H9 (cell line): ENCODE results near the gene SLC1A5. TPM values are rescaled to one million over a fixed set of nuclear protein-coding genes. Genes with fewer than 3 reads are reported as not detected.
A peak's percentile ranks its signal among the peaks of the same experiment; 100 is the strongest.

Experiments
- DNase-seq: peaks from one replicate; pipeline ENCODE4 v3.0.0-alpha.2; 2017
- H2AFZ ChIP-seq: one replicate; pipeline ENCODE4 v1.6.1; 2013; ENCODE audit warnings: mild to moderate bottlenecking, low read length, control low read depth, moderate library complexity
- H2AK5ac ChIP-seq: 2 replicates; pipeline ENCODE4 v1.6.1; 2013; ENCODE audit warnings: low read length, control low read depth, mixed read lengths; ENCODE audit not compliant: insufficient read length
- H2BK120ac ChIP-seq: one replicate; pipeline ENCODE4 v1.6.1; 2013; ENCODE audit warnings: low read depth, mild to moderate bottlenecking, low read length, control low read depth, inconsistent platforms; ENCODE audit not compliant: poor library complexity, severe bottlenecking
- H2BK12ac ChIP-seq: 2 replicates; pipeline ENCODE4 v1.6.1; 2013; ENCODE audit warnings: low read length, control low read depth, mixed read lengths, low read depth; ENCODE audit not compliant: insufficient read length
- H2BK15ac ChIP-seq: 2 replicates; pipeline ENCODE4 v1.6.1; 2013; ENCODE audit warnings: low read depth, low read length, control low read depth
- H2BK20ac ChIP-seq: one replicate; pipeline ENCODE4 v1.6.1; 2013; ENCODE audit warnings: low read depth, mild to moderate bottlenecking, low read length, control low read depth, inconsistent platforms; ENCODE audit not compliant: poor library complexity, severe bottlenecking
- H2BK5ac ChIP-seq: 2 replicates; pipeline ENCODE4 v1.6.1; 2013; ENCODE audit warnings: low read length, control low read depth, mixed read lengths; ENCODE audit not compliant: insufficient read length
- H3K14ac ChIP-seq: 2 replicates; pipeline ENCODE4 v1.6.1; 2013; ENCODE audit warnings: low read length, control low read depth; ENCODE audit not compliant: insufficient read depth
- H3K18ac ChIP-seq: 2 replicates; pipeline ENCODE4 v1.6.1; 2013; ENCODE audit warnings: low read depth, mild to moderate bottlenecking, mixed read lengths, low read length, control low read depth; ENCODE audit not compliant: insufficient read length
- H3K23ac ChIP-seq: 2 replicates; pipeline ENCODE4 v1.6.1; 2013; ENCODE audit warnings: low read length, control low read depth, mixed read lengths, low read depth; ENCODE audit not compliant: insufficient read length
- H3K23me2 ChIP-seq: 2 replicates; pipeline ENCODE4 v1.6.1; 2013; ENCODE audit warnings: low read depth, mild to moderate bottlenecking, mixed read lengths, low read length, control low read depth; ENCODE audit not compliant: insufficient read length, poor library complexity, severe bottlenecking
- H3K27ac ChIP-seq: 2 replicates; pipeline ENCODE4 v1.5.1; 2013; ENCODE audit warnings: low read length, control low read depth, mixed read lengths, low read depth; ENCODE audit not compliant: insufficient read length
- H3K27me3 ChIP-seq: 2 replicates; pipeline ENCODE4 v1.6.1; 2013; ENCODE audit warnings: low read length, control low read depth, inconsistent platforms; ENCODE audit not compliant: insufficient read depth
- H3K4ac ChIP-seq: 2 replicates; pipeline ENCODE4 v1.6.1; 2013; ENCODE audit warnings: low read depth, mild to moderate bottlenecking, control low read depth, inconsistent platforms, low read length, moderate library complexity
- H3K4me1 ChIP-seq: 2 replicates; pipeline ENCODE4 v1.6.1; 2013; ENCODE audit warnings: low read length, control low read depth, inconsistent platforms; ENCODE audit not compliant: insufficient read depth
- H3K4me2 ChIP-seq: 2 replicates; pipeline ENCODE4 v1.6.1; 2013; ENCODE audit warnings: low read length, control low read depth, mixed read lengths; ENCODE audit not compliant: insufficient read length, insufficient read depth
- H3K56ac ChIP-seq: 2 replicates; pipeline ENCODE4 v1.6.1; 2013; ENCODE audit warnings: low read depth, mild to moderate bottlenecking, mixed read lengths, low read length, control low read depth; ENCODE audit not compliant: insufficient read length
- H3K79me1 ChIP-seq: 2 replicates; pipeline ENCODE4 v1.6.1; 2013; ENCODE audit warnings: low read depth, mild to moderate bottlenecking, moderate library complexity, low read length, control low read depth, inconsistent platforms; ENCODE audit not compliant: insufficient read depth, poor library complexity, severe bottlenecking
- H3K79me2 ChIP-seq: 2 replicates; pipeline ENCODE4 v1.6.1; 2013; ENCODE audit warnings: low read length, control low read depth, inconsistent platforms; ENCODE audit not compliant: insufficient read depth
- H3K9ac ChIP-seq: 2 replicates; pipeline ENCODE4 v1.6.1; 2013; ENCODE audit warnings: low read length, control low read depth, mixed read lengths; ENCODE audit not compliant: insufficient read length; ENCODE audit errors: extremely low read depth
- H3K9me3 ChIP-seq: one replicate; pipeline ENCODE4 v1.6.1; 2013; ENCODE audit warnings: low read depth, low read length, inconsistent platforms; ENCODE audit not compliant: control insufficient read depth
- H3T11ph ChIP-seq: one replicate; pipeline ENCODE4 v1.6.1; 2013; ENCODE audit warnings: mild to moderate bottlenecking, low read length, control low read depth, inconsistent platforms
- H4K20me1 ChIP-seq: one replicate; pipeline ENCODE4 v1.6.1; 2013; ENCODE audit not compliant: control insufficient read depth, insufficient read length, insufficient read depth
- H4K5ac ChIP-seq: 2 replicates; pipeline ENCODE4 v1.6.1; 2013; ENCODE audit warnings: low read depth, mild to moderate bottlenecking, mixed read lengths, low read length, control low read depth; ENCODE audit not compliant: insufficient read length
- H4K8ac ChIP-seq: replicated peaks from 2 replicates; pipeline ENCODE4 v1.6.1; 2013; ENCODE audit warnings: low read length, control low read depth, mixed read lengths, low read depth; ENCODE audit not compliant: insufficient read length
- H4K91ac ChIP-seq: 2 replicates; pipeline ENCODE4 v1.6.1; 2013; ENCODE audit warnings: low read depth, mild to moderate bottlenecking, moderate library complexity, mixed read lengths, low read length, control low read depth; ENCODE audit not compliant: insufficient read length
- H3K27ac Mint-ChIP-seq, 3 experiments: 2 replicates in 2 of 3; 3 replicates in 1 of 3; pipeline ENCODE4 v1.8.0; 2020 to 2021; ENCODE audit warnings: mixed read lengths in 3 of 3, mild to moderate bottlenecking in 1 of 3, moderate library complexity in 1 of 3
- H3K27me3 Mint-ChIP-seq: 2 replicates; pipeline ENCODE4 v1.8.0; 2021; ENCODE audit warnings: low read depth, mild to moderate bottlenecking, moderate library complexity, mixed read lengths
- H3K36me3 Mint-ChIP-seq, 3 experiments: 2 replicates in 2 of 3; 3 replicates in 1 of 3; pipeline ENCODE4 v1.8.0; 2020 to 2021; ENCODE audit warnings: low read depth in 3 of 3, mixed read lengths in 3 of 3; ENCODE audit not compliant: insufficient read depth in 1 of 3
- H3K4me1 Mint-ChIP-seq, 2 experiments: 2 replicates each; pipeline ENCODE4 v1.8.0; 2020; ENCODE audit warnings: mixed read lengths in 2 of 2
- H3K4me3 Mint-ChIP-seq, 2 experiments: 2 replicates in 1 of 2; 3 replicates in 1 of 2; pipeline ENCODE4 v1.8.0; 2020 to 2021; ENCODE audit warnings: mild to moderate bottlenecking in 2 of 2, mixed read lengths in 2 of 2, moderate library complexity in 1 of 2
- H3K9me3 Mint-ChIP-seq, 2 experiments: 2 replicates in 1 of 2; 3 replicates in 1 of 2; pipeline ENCODE4 v1.8.0; 2020; ENCODE audit warnings: mild to moderate bottlenecking in 2 of 2, mixed read lengths in 2 of 2, moderate library complexity in 1 of 2
- WGBS: extraction: QIAGEN DNeasy Blood & Tissue Kit; methylation state at CpG from one replicate; pipeline ENCODE4 v1.1.7; 2013; ENCODE audit warnings: missing lambda C conversion rate, low lambda C conversion rate, mixed read lengths; ENCODE audit not compliant: insufficient read length; ENCODE audit errors: extremely low coverage; 5-methylcytosine and 5-hydroxymethylcytosine counted together
- total RNA-seq: library from RNA; stranded (reverse); gene quantifications from 2 replicates; pipeline ENCODE4 v1.2.1, GENCODE V29; 2021
- TF ChIP-seq, protein P1 (sequence below): fragments of 200-600 bp; sonication (generic); conservative IDR thresholded peaks from 3 replicates; pipeline ENCODE4 v1.8.0; 2021; ENCODE audit warnings: antibody characterized with exemption, mild to moderate bottlenecking

The SLC1A5 gene
- total RNA-seq, 1 experiment from 2014 or later: 258 TPM

DNA sequence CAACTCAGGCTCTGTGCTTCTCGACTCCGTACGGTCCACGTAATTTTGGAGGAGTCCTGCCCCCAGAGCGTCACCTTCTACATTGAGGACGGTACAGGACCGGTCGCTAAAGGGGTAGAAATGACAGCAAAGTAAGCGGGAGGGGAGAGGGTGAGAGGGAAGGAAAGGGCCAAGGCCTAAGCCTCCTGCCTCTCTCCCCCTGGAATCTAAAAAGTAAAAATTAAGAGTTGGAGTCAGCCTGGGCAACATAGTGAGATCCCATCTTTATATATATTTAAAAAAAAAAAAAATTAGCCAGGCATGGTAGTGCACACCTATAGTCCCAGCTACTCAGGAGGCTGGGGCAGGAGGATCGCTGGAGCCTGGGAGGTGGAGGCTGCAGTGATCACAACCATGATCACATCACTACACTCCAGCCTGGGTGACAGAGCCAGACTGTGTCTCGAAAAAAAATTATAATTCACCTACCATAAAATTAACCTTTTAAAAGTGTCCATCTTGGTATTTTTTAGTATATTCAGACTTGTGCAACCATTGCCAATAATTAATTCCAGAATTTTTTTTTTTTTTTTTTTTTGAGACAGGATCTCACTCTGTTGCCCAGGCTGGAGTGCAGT, 12.6 kb downstream of the SLC1A5 start:
- TF ChIP-seq, protein P1, sequence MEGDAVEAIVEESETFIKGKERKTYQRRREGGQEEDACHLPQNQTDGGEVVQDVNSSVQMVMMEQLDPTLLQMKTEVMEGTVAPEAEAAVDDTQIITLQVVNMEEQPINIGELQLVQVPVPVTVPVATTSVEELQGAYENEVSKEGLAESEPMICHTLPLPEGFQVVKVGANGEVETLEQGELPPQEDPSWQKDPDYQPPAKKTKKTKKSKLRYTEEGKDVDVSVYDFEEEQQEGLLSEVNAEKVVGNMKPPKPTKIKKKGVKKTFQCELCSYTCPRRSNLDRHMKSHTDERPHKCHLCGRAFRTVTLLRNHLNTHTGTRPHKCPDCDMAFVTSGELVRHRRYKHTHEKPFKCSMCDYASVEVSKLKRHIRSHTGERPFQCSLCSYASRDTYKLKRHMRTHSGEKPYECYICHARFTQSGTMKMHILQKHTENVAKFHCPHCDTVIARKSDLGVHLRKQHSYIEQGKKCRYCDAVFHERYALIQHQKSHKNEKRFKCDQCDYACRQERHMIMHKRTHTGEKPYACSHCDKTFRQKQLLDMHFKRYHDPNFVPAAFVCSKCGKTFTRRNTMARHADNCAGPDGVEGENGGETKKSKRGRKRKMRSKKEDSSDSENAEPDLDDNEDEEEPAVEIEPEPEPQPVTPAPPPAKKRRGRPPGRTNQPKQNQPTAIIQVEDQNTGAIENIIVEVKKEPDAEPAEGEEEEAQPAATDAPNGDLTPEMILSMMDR: no peak
- no peak overlapping the region for H3K56ac ChIP-seq
- Mint-ChIP-seq H3K36me3 (peaks cover 45 to 66% (median 54%) of the 10 kb centered on the region in 3 experiments), H3K4me1 (peaks cover 0 to 4% of the 10 kb centered on the region in 2 experiments; a peak in 2 of 4 replicates), H3K9me3 (no peaks in the 10 kb centered on the region; a peak in 1 of 5 replicates), H3K27ac (peak overlapping the region in 1 of 3 experiments; percentile 32; a peak in 1 of 7 replicates), H3K4me3 (no peak overlapping the region), H3K27me3 (no peaks in the 10 kb centered on the region)
- H3T11ph ChIP-seq: no peak overlapping the region
- no CpG with 5 or more reads among the region's 11 CpGs for whole genome bisulfite sequencing
- no peak overlapping the region for H3K9ac ChIP-seq
- H3K4me1 ChIP-seq: no peaks in the 10 kb centered on the region
- H3K18ac ChIP-seq: no peak overlapping the region
- H4K5ac ChIP-seq: no peak overlapping the region
- H4K8ac ChIP-seq: no peak overlapping the region
- DNase-seq: no peak
- H2BK120ac ChIP-seq: no peak overlapping the region
- H3K79me2 ChIP-seq: no peaks in the 10 kb centered on the region
- no peak overlapping the region for H3K4ac ChIP-seq
- no peak overlapping the region for H2AFZ ChIP-seq
- no peak overlapping the region for H2BK15ac ChIP-seq
- no peak overlapping the region for H2BK12ac ChIP-seq
- no peaks in the 10 kb centered on the region for H4K20me1 ChIP-seq
- no peaks in the 10 kb centered on the region for H3K23me2 ChIP-seq
- no peak overlapping the region for H2AK5ac ChIP-seq
- no peak overlapping the region for H3K27ac ChIP-seq
- H3K79me1 ChIP-seq: no peaks in the 10 kb centered on the region
- H3K9me3 ChIP-seq: no peaks in the 10 kb centered on the region
- no peak overlapping the region for H2BK5ac ChIP-seq
- H2BK20ac ChIP-seq: no peak overlapping the region
- no peak overlapping the region for H3K23ac ChIP-seq
- H3K4me2 ChIP-seq: no peak overlapping the region
- no peak overlapping the region for H3K14ac ChIP-seq
- H4K91ac ChIP-seq: no peak overlapping the region
- H3K27me3 ChIP-seq: no peaks in the 10 kb centered on the region
